GM18951 (cell line): ENCODE results near the gene PBXIP1.
A peak's percentile ranks its signal among the peaks of the same experiment; 100 is the strongest.
"Not testable (repeated sequence)": the region's sequence is repeated elsewhere in the genome, so short reads cannot be mapped to it uniquely, and the experiment has no call there.

ENCODE experiments used
- POLR2A ChIP-seq: IDR thresholded peaks from 4 replicates; pipeline ENCODE4 v1.6.1; 2011; ENCODE audit warnings: mild to moderate bottlenecking; ENCODE audit not compliant: insufficient read length, insufficient read depth; ENCODE audit errors: extremely low read depth
- in situ Hi-C: fragments of 300-500 bp; cut with MboI; formaldehyde crosslinking; loops from one replicate; pipeline ENCODE4 v1.12.0; 2022; ENCODE audit warnings: low sequenced_read_pairs, mixed read lengths, inconsistent platforms; ENCODE audit not compliant: unreplicated experiment

PBXIP1 gene

GRCh38 chr1:154989195-154989860 lies 33.4 kb upstream of the PBXIP1 start:
- no peak for TF ChIP-seq POLR2A
- in situ Hi-C loops: no loop called here

DNA sequence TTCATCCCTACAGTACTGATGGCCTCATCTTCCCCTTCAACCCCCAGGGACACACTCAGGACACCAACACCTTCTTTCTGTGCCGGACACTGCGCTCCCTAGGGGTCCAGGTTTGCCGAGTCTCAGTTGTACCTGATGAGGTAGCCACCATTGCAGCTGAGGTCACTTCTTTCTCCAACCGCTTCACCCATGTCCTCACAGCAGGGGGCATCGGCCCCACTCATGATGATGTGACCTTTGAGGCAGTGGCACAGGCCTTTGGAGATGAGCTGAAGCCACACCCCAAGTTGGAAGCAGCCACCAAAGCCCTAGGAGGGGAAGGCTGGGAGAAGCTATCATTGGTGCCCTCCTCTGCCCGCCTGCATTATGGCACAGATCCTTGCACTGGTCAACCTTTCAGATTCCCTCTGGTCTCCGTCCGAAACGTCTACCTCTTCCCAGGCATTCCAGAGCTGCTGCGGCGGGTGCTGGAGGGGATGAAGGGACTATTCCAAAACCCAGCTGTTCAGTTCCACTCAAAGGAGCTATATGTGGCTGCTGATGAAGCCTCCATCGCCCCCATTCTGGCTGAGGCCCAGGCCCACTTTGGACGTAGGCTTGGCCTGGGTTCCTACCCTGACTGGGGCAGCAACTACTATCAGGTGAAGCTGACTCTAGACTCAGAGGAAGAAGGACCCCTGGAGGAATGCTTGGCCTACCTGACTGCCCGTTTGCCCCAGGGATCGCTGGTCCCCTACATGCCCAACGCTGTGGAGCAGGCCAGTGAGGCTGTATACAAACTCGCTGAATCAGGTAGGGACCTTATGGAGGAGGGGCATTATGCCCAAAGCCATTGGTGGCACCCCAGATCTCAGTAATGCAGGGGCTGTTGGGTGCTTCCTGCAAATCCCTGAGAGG lies 32.4 kb upstream of the PBXIP1 start:
- no peak for TF ChIP-seq POLR2A

GRCh38 chr1:154987326-154987725 lies 31.4 kb upstream of the PBXIP1 start:
- no peak for TF ChIP-seq POLR2A
- in situ Hi-C loops: no loop called here

More for the DNA sequence above, 32.4 kb upstream of the PBXIP1 start:
- in situ Hi-C loops: no loop called here

DNA sequence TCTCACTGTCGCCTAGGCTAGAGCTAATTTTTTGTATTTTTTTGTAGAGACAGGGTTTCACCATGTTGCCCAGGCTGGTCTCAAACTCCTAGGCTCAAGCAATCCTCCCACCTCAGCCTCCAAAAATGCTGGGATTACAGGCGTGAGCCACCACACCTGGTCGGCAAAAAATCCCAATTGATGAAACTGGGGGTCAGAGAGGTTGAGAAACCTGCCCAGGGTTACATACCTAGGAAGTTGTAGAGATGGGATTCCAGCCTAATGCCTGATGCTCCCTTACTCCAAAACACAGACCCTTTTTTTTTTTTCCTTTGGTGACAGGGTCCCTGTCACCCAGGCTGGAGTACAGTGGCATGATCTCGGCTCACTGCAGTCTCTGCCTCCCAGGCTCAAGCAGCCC lies 30.8 kb upstream of the PBXIP1 start:
- in situ Hi-C loops: not testable (repeated sequence)

DNA sequence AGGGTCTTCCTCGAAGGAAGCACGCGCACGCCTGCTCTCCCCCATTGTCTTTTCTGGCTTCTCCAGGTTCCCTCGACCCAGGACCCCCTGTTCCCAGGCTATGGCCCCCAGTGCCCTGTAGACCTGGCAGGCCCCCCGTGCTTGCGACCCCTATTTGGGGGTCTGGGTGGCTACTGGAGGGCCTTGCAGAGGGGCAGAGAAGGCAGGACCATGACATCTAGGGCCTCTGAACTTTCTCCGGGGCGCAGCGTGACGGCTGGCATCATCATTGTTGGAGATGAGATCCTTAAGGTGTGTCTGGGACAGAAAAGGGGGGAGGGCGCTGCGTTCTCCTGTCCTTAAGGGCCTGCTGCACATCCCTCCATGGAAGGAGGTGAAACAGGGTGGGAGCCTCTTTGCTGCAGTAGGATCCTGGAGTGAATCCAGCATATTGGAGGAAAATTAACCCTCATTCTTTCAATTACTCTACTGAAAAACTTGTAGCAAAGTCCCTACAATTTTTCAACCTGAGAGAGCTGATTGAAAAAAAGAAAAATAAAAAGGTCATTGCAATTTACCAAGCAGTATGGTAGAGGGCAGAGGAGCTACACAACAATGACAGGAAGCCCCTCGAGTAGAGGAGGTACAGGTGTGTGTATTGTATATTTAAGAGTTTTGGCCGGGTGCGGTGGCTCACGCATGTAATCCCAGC lies 28.0 kb upstream of the PBXIP1 start:
- no peak for TF ChIP-seq POLR2A
- in situ Hi-C loops: no loop called here

- TF ChIP-seq POLR2A: peak; percentile 75
- in situ Hi-C loops: no loop called here
Measured at GRCh38 chr1:154982897-154983648, 27.2 kb upstream of the PBXIP1 start, which contains the start of gene FLAD1. Gene FLAD1 (plus strand): TSS chr1:154983344. CDS start chr1:154983695, 351 bp downstream.

- no peak for TF ChIP-seq POLR2A
- in situ Hi-C loops: no loop called here
Measured at GRCh38 chr1:154982341-154982740, 26.4 kb upstream of the PBXIP1 start.

- in situ Hi-C loops: no loop called here
- no peak for TF ChIP-seq POLR2A
Measured at GRCh38 chr1:154978360-154978759, 22.5 kb upstream of the PBXIP1 start.

DNA sequence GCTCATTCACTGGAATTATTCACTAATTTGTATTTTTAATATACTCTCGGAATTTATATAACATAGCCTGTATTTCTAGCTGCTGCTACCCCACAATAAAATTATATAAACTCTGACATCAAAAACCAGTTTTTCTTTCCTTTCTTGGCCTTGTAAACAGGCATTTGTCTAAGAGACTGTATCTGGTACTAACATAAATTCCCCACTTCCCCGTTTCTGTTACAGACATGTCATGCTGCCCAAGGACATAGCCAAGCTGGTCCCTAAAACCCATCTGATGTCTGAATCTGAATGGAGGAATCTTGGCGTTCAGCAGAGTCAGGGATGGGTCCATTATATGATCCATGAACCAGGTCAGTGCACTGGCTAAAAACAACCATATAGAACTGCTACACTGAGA lies 21.9 kb upstream of the PBXIP1 start:
- in situ Hi-C loops: not testable (repeated sequence)

- TF ChIP-seq POLR2A: peak; percentile 50
- in situ Hi-C loops: no loop called here
Measured at GRCh38 chr1:154975409-154976059, 19.6 kb upstream of the PBXIP1 start.

- in situ Hi-C loops: no loop called here
- TF ChIP-seq POLR2A: peak; percentile 43
Measured at GRCh38 chr1:154974808-154975408, 19.0 kb upstream of the PBXIP1 start.
